HG02798 (cell line): ENCODE results near the gene ZFP36L2.
A peak's percentile ranks its signal among the peaks of the same experiment; 100 is the strongest.

Experiments used
- ATAC-seq: cut with Tn5 transposase; IDR thresholded peaks from one replicate; pipeline ENCODE4 v1.9.1; 2021; ENCODE audit warnings: mild to moderate bottlenecking; ENCODE audit not compliant: unreplicated experiment, poor library complexity

The ZFP36L2 gene, protein sequence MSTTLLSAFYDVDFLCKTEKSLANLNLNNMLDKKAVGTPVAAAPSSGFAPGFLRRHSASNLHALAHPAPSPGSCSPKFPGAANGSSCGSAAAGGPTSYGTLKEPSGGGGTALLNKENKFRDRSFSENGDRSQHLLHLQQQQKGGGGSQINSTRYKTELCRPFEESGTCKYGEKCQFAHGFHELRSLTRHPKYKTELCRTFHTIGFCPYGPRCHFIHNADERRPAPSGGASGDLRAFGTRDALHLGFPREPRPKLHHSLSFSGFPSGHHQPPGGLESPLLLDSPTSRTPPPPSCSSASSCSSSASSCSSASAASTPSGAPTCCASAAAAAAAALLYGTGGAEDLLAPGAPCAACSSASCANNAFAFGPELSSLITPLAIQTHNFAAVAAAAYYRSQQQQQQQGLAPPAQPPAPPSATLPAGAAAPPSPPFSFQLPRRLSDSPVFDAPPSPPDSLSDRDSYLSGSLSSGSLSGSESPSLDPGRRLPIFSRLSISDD

DNA sequence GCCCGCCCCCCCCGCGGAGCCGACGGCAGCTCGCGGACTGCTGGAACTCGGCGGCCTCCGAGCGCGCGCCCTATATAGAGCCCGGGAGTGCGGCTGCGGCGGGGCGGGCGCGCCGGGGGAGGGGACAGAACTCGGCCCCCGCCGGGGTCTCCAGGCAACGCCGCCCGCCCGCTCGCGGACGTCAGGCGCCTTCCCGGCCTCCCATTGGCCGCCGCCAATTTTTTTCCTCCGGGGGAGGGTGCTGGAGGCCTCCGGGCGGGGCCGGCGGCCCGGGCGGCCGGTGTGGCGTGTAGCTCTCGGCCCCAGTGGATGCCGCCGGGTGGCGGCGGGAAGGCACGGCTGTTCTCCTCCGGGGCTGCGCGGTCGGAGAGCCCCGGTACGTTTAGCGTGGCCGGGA is at the start of gene ZFP36L2:
TSS of gene ZFP36L2 (minus strand) at position 49 of the 397 bp plus-strand sequence. CDS start 291 bp downstream, outside the sequence.
- ATAC-seq: peak; percentile 69

DNA sequence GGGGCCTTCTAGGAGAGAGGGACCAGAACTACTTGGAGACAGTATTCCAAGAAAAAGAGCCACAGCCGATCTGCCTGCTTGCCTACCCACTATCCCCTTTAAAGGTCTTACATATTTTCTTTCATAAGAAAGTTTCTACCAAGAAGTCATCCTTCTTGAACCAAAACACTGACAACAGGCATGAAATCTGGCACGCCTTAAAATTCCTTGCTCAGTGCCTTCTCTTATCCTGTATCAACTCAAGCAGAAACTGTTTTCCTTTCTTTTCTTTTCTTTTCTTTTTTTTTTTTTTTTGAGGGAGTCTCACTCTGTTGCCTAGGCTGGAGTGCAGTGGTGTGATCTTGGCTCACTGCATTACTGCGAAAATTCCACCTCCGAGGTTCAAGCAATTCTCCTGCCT is 48.3 kb upstream of the ZFP36L2 start:
- ATAC-seq: no peak

DNA sequence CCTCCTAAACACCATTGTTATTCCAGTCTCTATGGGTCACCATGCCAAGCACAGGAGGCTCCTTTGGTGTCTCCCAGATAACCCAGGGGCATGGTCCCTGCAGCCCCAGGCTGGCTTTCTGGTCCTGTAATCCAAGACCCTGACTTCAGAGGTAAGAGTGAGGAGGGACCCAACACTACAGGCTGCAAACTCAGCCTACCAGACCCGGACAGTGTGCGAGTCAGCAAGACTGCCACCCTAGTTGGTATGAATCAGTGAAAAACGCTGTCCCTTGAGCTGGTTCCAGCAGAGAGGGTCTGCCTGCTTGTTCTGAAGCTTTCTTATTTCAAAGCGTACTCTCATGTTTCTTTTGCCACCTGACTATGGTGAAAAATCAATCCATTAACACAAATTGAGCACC is 47.6 kb upstream of the ZFP36L2 start:
- peak; percentile 2 for ATAC-seq

DNA sequence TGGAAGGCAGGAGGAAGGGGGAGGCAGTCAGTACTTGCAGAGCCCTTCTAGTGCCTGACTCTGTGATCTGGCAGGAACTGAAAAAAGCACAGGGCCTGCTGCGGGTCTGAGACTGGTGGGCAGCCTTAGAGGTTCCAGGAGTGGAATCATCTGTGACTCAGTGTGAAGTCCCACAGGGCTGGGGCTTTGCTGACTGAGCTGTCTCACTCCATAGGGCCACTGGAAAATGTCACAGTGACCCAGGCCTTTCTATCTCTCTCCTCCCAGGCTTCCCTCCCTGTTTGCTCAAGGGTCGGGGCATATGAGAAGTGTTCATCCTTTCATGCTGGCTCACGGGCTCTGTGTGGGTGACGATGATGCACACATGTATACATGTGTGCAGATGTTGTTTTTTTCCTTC is 47.1 kb upstream of the ZFP36L2 start:
- peak; percentile 71 for ATAC-seq

DNA sequence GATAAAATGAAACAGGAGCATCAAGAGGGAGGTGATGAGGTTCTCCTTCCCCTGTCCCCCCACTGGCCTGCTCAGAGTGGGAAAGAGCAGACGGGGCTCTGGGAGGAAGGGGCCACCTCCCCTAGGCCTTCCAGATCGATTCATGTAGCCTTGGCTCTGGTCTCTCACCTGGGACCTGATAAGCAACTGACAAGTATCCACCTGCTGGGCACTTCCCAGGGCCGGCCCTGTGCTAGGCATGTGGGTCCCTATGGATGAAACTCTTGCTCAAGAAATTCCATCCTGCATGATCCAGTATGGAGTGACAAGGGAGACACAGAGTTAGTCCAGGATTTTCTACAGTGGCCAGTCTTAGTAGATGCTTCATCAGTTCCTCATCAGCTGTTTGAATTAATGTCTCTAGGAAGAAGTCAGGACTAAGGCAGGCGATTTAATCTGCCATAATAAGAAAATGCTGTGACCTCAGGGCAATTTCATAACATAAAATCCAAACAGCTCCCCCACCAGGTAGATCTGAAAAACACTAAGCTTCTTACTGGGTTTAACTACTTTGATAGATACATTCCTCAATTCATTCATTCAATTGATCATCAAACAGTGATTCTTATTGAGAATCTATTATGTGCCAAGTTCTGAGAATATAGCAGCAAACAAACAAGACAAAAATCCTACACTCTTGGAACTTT is 44.7 kb upstream of the ZFP36L2 start:
- no peak for ATAC-seq

DNA sequence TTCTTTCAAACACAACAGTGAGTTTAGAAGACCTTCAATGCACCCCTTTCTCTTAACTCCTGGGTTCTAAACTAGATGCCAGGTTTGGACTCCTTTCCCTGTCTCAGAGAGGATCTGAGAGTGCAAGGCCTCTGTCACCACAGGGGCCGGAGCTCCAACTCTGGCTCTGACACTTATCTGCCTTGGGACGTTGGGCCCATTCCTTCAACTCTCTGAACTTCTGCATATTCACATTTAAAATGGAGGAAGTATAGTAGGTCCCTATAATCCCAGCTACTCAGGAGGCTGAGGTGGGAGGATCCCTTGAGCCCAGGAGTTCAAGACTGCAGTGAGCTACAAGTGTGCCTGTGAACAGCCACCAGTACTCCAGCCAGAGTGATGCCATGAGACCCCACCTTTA is 44.1 kb upstream of the ZFP36L2 start:
- ATAC-seq: no peak

DNA sequence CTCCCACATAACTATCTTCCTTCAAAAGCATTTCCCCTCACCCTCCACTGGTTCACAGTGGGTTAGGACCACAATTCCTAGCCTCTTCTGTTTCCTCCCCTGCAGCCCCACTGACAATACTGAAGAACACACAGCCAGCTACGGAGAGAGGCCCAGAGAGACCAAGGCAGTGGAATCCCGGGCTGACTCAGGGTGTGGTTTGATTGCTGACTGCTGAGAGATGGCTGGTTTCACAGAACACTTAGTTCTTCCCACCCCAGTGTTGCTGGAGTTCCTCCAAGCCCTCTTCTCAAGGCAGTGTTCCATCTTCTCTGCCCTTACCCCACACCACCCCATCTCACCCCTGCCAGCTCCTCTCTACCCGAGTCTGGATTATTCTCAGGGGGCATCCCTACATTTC is 43.3 kb upstream of the ZFP36L2 start:
- ATAC-seq: no peak

DNA sequence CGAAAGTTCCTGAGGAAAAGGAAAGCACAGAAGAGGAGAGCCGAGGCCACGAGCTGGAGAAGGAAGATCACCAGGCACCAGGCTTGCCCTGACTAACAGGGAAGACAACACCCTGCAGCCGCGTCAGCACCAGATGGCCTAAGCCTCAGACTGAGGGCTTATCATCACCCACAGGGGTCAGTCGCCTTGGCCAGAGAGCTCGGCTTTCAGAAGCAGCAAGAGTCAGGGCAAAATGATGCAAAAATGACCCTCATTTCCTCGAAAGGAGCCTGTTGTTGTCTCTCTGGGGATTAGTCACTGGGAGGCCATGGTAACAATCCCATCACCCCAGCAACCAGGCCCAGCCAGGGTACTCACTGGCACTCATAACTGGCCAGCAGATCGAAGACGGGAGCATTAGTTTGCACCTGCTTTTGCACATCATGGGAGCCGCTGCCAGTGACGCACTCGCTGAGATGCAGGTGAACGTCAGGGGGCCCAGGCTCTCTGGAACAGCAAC is 42.7 kb upstream of the ZFP36L2 start:
- ATAC-seq: no peak

DNA sequence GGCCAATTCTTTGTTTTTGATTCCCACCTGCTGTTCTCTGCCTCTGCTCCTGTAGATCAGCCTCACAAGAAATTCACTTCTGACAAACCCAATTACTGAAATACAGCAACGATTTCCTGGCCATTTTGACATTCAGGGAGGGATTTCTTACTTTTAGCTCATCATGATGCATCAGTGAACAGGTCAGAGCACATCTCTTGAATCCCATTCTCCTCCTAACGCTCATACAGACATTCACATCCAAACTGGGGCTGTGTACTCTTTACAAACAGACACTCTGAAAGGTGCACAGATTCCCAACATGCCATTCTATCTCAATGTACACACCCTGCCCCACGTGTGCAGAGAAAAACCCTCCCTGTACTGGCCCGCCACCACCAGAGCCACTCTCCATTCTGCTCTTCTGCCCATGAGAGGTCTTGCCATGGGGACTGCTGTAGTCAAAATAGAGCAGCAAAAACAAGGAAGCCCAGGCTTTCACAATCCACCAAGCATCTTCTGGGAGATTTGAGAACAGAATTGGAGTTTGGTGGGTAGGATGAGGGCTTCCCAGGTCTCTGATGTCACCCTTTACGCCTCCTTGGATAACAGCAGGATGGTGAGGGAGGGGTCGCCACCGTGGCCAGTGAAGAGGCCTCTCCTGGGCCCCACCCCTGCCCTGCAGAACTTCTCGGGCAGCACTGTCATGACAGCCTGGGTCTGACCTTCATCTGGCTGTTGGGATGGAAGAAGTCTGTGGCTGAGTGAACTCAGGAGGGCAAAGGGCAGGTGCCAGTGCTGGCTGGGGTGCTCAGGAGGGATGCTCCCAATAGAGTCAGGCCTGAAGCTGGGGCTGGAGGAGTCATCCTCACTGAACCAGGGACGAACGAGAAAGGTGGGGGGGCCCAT is 41.9 kb upstream of the ZFP36L2 start:
- ATAC-seq: no peak

DNA sequence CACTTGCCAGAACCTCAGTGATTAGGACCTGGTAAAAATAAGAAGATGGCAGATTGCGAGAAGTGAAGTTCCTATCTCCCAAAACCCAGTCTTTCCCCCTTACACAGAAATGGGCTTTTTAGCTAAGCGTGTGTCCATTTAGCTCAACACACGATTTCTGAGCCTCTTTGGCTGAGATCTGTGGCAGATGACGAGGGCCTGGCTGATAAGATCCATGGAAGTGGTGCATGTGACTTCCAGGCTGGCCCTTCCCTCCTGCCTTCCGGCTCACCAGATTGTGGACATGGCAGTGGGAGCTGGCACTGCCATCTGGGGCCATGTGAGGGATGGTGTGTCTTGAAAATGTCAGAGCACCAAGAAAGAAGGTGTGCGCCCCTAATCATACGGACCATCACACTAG is 41.0 kb upstream of the ZFP36L2 start:
- ATAC-seq: no peak

DNA sequence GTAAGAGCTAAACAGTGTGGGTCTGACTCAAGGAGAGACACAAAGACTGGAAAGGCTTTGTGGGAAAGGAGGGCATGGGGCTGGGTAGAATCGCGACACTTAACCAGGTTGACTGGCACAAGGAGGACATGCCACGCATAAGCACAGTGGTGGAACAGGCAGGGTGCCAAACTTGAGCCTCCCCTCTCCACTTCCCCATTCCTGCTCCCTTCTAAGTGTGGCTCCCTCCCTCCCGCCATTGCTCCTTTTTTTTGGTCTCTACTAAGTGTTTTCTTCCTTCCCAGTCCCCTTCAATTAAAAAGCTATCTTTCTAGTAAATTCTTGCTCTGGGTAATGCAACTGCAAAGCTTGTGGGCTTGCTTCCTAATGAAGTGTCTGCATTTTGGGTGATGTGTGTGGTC is 40.3 kb upstream of the ZFP36L2 start:
- ATAC-seq: no peak

DNA sequence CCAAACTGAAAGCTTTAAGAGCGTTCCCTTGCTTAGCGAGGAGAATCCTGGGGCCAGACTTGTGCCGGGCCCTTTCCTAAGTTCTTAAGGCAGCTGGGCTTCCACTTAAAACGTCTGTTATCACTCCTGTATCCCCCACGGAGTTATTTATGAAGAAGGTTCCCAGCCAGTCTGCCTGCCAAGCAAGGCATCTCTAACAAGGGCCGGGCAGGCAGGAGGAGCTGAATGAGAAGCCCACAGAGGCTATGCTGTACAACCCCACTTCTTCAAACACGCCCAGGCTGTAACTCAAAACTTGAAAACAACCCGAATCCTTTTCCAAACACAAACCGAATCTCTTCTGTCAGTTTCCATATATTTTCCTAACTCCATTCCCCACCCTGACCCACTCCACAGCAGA is 39.0 kb upstream of the ZFP36L2 start:
- ATAC-seq: no peak

DNA sequence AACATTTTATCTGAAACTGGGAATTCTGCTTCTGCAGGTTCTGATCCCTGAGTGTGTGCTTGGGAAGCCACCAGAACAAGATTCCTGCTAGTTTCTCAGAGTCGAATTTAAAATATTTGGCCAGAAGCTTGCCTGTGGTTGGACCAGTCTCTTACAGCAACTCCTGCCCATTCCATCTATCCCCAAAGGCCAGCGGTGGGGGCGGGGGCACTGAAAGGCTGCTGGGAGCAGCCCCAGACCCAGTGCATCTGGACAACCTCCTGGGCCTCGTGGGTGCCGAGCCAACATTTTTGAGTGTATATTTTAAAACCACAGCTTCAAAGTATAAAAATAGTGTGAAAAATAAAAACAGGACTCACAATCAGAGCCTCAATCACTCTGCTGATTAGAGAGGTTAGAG is 38.6 kb upstream of the ZFP36L2 start:
- no peak for ATAC-seq

DNA sequence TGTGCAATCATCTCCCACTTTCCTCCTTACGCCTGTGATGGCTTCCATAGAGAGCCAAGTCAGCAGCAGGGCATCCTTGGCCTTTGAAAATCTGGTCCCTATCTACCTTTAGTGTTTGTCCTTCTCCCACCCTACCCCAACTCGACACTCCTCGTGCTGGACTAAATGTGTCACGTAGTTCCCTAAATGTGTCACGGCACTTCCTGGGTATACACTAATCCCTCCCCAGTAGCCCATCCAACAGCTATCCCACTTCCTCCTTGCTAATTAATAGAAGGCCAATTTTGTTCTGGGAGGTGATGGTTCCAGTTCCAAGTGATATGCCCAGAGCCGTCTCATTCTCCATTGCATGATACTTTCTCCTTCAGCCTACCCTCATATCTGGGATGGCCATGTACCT is 36.5 kb upstream of the ZFP36L2 start:
- no peak for ATAC-seq

DNA sequence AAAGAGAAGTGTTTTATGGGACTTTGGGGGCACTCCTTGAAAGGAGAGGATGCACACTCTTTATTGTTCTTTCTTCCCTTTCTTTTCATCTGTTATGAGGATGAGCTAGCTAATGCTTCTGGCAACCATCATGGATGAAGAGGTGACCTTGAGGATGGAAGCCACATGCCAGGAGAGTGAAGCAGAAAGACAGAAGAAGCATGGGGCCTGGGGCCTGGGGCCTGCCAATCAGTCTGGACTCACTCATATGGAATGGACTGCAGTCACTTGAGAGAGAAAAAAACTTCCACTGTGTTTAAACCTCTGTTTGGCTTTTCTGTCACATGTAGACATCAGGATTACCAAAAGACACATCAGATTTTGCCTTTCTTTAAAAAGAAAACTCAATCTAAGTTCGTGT is 35.8 kb upstream of the ZFP36L2 start:
- ATAC-seq: no peak

DNA sequence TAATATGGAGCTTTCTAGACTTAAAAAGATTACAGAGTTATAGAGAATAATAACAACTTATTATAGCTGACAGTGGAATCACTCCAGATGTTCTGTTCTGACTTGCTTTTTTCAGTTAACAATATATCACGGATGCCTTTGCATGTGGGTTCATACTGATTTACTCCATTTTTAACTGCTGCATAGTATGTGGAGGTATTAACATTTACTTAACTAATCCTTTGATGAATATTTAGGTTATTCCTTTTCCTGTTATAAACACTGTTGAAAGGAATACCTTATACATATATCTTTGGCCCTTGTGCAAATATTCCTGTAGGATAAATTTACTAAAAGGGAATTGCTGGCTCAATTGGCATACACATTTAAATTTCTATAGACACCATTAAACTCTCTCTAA is 33.1 kb upstream of the ZFP36L2 start:
- ATAC-seq: no peak

DNA sequence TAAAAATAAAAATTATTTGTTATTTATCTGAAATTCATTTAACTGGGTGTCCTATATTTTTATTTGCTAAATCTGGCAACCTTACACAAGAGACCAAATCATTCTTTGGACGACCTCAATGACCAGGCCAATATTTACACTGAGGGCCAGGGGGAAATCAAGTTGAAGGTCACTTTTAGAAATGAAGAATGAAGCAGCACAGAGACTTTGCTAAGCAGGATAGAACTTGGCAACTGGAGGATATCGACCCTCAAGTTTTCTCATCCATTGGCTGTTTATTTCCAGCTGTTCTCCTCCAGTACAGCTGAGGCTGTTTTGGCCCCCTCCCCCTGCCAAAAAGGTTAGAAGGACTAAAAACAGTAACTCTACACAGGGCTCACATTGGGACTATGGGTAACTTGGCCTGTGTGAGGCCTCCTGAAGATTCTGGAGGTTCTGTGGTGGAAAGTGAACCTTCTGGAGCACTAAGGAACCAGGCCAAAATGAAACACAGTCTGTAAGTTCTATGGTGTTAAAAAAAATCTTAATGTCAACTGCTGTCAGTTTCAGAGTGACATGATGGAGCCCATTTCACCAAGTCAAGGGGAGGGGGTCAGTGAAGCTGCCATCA is 32.2 kb upstream of the ZFP36L2 start:
- no peak for ATAC-seq

DNA sequence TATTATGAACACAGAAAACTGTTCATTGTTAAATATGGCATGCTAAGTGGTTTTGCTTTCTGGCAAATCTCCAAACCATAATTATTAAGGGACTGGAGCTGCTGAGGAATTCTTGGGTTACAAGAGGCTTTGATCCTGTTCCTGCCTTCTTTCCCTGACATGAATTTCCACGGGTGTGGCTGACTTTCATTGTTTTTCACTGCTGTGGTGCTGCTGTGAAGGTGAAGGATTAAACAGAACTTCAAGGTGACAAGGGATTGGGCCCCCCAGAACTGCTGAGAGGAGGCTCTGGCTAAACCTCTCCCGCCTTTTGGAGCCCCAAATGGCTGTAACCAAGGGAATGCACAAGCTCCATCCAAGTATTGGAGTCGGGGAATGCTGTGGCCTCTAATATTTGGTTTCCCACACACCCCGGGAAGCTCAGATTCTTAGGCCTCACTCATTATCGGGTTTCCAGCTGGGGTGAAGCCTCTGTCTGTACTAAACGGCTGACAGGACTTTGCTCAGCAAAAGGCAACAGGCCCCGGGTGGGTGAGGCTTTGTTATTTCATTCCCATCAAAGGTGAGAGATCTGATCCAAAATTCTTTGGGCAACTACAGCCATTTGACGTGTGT is 29.0 kb upstream of the ZFP36L2 start:
- ATAC-seq: no peak

DNA sequence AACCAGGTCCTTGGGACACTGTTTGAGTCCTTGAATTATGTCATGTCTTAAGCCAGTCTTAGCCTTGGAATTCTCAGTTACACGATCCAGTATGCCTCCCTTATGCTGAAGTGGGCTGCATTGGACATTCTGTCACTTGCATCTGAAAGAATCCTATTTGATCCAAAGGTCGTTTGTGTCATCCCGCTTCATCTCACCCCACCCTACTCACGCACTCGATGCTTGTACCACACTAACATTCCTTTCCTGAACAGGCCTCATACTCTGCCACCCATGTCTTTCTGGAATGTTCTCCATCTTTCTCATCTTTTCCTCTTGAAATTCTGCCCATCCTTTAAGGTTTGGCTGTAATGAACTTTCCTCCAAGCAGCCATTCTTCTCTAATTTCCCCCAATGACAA is 27.9 kb upstream of the ZFP36L2 start:
- no peak for ATAC-seq
